Measurements from ENCODE around the gene NIPAL4. TPM values are rescaled to one million over a fixed set of nuclear protein-coding genes. Genes with fewer than 3 reads are reported as not detected.
A peak's percentile ranks its signal among the peaks of the same experiment; 100 is the strongest.

Gene NIPAL4
- total RNA-seq, 1 experiment from 2014 or later: not detected

- TF ChIP-seq, protein P1, sequence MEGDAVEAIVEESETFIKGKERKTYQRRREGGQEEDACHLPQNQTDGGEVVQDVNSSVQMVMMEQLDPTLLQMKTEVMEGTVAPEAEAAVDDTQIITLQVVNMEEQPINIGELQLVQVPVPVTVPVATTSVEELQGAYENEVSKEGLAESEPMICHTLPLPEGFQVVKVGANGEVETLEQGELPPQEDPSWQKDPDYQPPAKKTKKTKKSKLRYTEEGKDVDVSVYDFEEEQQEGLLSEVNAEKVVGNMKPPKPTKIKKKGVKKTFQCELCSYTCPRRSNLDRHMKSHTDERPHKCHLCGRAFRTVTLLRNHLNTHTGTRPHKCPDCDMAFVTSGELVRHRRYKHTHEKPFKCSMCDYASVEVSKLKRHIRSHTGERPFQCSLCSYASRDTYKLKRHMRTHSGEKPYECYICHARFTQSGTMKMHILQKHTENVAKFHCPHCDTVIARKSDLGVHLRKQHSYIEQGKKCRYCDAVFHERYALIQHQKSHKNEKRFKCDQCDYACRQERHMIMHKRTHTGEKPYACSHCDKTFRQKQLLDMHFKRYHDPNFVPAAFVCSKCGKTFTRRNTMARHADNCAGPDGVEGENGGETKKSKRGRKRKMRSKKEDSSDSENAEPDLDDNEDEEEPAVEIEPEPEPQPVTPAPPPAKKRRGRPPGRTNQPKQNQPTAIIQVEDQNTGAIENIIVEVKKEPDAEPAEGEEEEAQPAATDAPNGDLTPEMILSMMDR (conservative IDR thresholded peaks at IDR 0.05): no peak
Observed at GRCh38 chr5:157455057-157455456, 5.0 kb upstream of the NIPAL4 start.

More at GRCh38 chr5:157455057-157455456, 5.0 kb upstream of the NIPAL4 start:
- Histone ChIP-seq H3K56ac (ENCODE audit: insufficient read length, low read depth, low read length) (no peak overlapping the region), H4K8ac (replicated peaks; ENCODE audit: insufficient read length, low read depth, low read length) (no peak overlapping the region), H4K91ac (ENCODE audit: insufficient read length, low read depth, low read length) (no peak overlapping the region), H2BK15ac (ENCODE audit: low read depth, low read length) (no peak overlapping the region), H3K23ac (ENCODE audit: insufficient read length, low read depth, low read length) (no peak overlapping the region), H2BK12ac (ENCODE audit: insufficient read length, low read depth, low read length) (no peak overlapping the region), H3K9ac (ENCODE audit: extremely low read depth, insufficient read length, low read length) (no peak overlapping the region), H3K79me2 (ENCODE audit: insufficient read depth, low read length) (no peaks in the 10 kb centered on the region), H3K4me2 (ENCODE audit: insufficient read depth, insufficient read length, low read length) (no peak overlapping the region), H3K27me3 (ENCODE audit: insufficient read depth, low read length) (no peaks in the 10 kb centered on the region), H3K18ac (ENCODE audit: insufficient read length, low read depth, low read length) (no peak overlapping the region), H4K20me1 (ENCODE audit: control insufficient read depth, insufficient read depth, insufficient read length) (no peaks in the 10 kb centered on the region), H3K27ac (ENCODE audit: insufficient read length, low read depth, low read length) (no peak overlapping the region), H2BK120ac (ENCODE audit: low read depth, low read length, poor library complexity, severe bottlenecking) (no peak overlapping the region), H4K5ac (ENCODE audit: insufficient read length, low read depth, low read length) (no peak overlapping the region), H3K23me2 (ENCODE audit: insufficient read length, low read depth, low read length, poor library complexity, severe bottlenecking) (no peaks in the 10 kb centered on the region), H3T11ph (ENCODE audit: low read length) (no peak overlapping the region), H3K4ac (ENCODE audit: low read depth, low read length) (no peak overlapping the region), H3K79me1 (ENCODE audit: insufficient read depth, low read depth, low read length, poor library complexity, severe bottlenecking) (no peaks in the 10 kb centered on the region), H2AK5ac (ENCODE audit: insufficient read length, low read length) (no peak overlapping the region), H3K4me1 (ENCODE audit: insufficient read depth, low read length) (no peaks in the 10 kb centered on the region; the same call in 1 of the 2 replicates), H3K14ac (ENCODE audit: insufficient read depth, low read length) (no peak overlapping the region), H2BK5ac (ENCODE audit: insufficient read length, low read length) (no peak overlapping the region), H2AFZ (ENCODE audit: low read length) (no peak overlapping the region), H2BK20ac (ENCODE audit: low read depth, low read length, poor library complexity, severe bottlenecking) (no peak overlapping the region), H3K9me3 (ENCODE audit: control insufficient read depth, low read depth, low read length) (no peaks in the 10 kb centered on the region)
- WGBS (ENCODE audit: extremely low coverage, insufficient read length, low lambda C conversion rate): no CpG with 5 or more reads among the region's 7 CpGs
- Mint-ChIP-seq H3K27me3 (ENCODE audit: low read depth) (peaks cover 20% of the 10 kb centered on the region), H3K9me3 (no peaks in the 10 kb centered on the region), H3K4me1 (peaks cover 15 to 21% of the 10 kb centered on the region in 2 experiments), H3K36me3 (ENCODE audit: insufficient read depth in 1 of 3, low read depth in 3 of 3) (no peaks in the 10 kb centered on the region), H3K27ac (no peak overlapping the region), H3K4me3 (no peak overlapping the region)
- peak; percentile 17 for DNase-seq
